Lower leg skin (tissue), 4 donors: ENCODE data around the gene EOGT. TPM values are rescaled to one million over a fixed set of nuclear protein-coding genes. Genes with fewer than 3 reads are reported as not detected.

Experiments
- DNase-seq, 2 donors: peaks; one replicate each; pipeline ENCODE4 v3.0.0-alpha.2; 2019; ENCODE audit warnings: low spot score in 2 of 2
- H3K4me3 ChIP-seq: fragments of 200-600 bp; sonication (generic); 2 replicates; pipeline ENCODE4 v1.5.1; 2017; ENCODE audit warnings: mild to moderate bottlenecking, low read depth; ENCODE audit not compliant: poor library complexity, severe bottlenecking
- POLR2A ChIP-seq, 2 donors: fragments of 450-650 bp; IDR thresholded peaks; one replicate each; pipeline ENCODE4 v1.6.1; 2016 to 2017; ENCODE audit warnings: antibody characterized with exemption in 2 of 2, mild to moderate bottlenecking in 1 of 2, moderate library complexity in 1 of 2
- WGBS, 2 donors: methylation state at CpG; one replicate each; pipeline ENCODE4 v1.1.5; 2018; 5-methylcytosine and 5-hydroxymethylcytosine counted together
- intact Hi-C: fragments of 100-400 bp; cut with DNase I; formaldehyde crosslinking; loops from one replicate; pipeline ENCODE4 v1.15.0; 2023; ENCODE audit warnings: low total_unique reads
- total RNA-seq, 4 donors: library from RNA; depleted of rRNA; stranded (reverse); fragments of >200 nt; gene quantifications; one replicate each; pipeline ENCODE4 v1.1.0, GENCODE V29; 2016
- TF ChIP-seq, protein P1 (sequence below), 3 donors: fragments of 450-650 bp; IDR thresholded peaks; one replicate each; pipeline ENCODE4 v1.5.1; 2016; ENCODE audit warnings: antibody characterized with exemption in 3 of 3, mild to moderate bottlenecking in 3 of 3, moderate library complexity in 2 of 3

EOGT gene
- total RNA-seq, 4 donors from 2014 or later = 11.3 to 22.8 (median 16.0) TPM

DNA sequence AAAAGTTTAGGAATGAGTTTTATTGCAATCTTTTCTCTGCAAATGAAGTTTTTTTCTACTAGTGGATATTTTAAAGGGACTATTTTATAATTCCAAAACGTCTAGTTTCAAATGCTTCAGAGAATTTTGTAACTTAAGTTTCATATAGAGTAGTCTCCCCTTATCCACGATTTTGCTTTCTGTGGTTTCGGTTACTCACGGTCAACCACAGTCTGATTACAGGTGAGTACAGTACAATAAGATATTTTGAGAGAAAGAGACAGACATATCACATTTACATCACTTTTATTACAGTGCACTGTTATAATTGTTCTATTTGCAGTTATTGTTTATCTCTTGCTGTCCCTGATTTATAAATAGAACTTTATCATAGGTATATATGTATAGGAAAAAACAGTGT is 7.4 kb upstream of the EOGT start:
- intact Hi-C loops = no loop called here
- no peak overlapping the region for H3K4me3 ChIP-seq
- TF ChIP-seq POLR2A (IDR thresholded peaks at IDR 0.05) = no peak
- TF ChIP-seq, protein P1, sequence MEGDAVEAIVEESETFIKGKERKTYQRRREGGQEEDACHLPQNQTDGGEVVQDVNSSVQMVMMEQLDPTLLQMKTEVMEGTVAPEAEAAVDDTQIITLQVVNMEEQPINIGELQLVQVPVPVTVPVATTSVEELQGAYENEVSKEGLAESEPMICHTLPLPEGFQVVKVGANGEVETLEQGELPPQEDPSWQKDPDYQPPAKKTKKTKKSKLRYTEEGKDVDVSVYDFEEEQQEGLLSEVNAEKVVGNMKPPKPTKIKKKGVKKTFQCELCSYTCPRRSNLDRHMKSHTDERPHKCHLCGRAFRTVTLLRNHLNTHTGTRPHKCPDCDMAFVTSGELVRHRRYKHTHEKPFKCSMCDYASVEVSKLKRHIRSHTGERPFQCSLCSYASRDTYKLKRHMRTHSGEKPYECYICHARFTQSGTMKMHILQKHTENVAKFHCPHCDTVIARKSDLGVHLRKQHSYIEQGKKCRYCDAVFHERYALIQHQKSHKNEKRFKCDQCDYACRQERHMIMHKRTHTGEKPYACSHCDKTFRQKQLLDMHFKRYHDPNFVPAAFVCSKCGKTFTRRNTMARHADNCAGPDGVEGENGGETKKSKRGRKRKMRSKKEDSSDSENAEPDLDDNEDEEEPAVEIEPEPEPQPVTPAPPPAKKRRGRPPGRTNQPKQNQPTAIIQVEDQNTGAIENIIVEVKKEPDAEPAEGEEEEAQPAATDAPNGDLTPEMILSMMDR (IDR thresholded peaks at IDR 0.05) = no peak
- 74 to 75% methylated on average over 4 of the region's 4 CpGs for WGBS, 2 donors
- DNase-seq = no peak

- no peak overlapping the region for H3K4me3 ChIP-seq
- DNase-seq = no peak
- TF ChIP-seq POLR2A (IDR thresholded peaks at IDR 0.05) = no peak
- TF ChIP-seq, protein P1 (IDR thresholded peaks at IDR 0.05) = no peak
- WGBS, 2 donors = 45 to 46% methylated on average over 2 of the region's 2 CpGs
- intact Hi-C loops = no loop called here
Observed at GRCh38 chr3:69020424-69020823, 6.9 kb upstream of the EOGT start.

DNA sequence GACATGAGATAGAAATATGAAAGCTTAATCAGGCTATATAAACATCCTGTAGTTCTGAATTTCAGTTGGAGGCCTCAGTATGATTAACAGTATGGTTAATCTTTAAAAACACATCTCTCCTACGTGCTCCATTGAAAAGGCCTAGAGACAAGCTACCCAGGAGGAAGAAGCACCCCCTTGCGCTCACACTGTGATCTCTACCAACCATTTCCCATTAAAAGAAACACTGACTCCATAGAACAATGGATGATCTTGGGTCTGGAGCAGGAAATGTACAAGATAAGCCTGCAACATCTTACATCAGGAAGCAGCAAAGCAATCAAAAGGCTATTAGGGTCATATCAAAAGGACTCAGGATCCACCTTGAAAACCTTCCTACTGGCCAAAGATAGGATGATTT is 3.4 kb upstream of the EOGT start:
- intact Hi-C loops = no loop called here
- DNase-seq = no peak
- 93 to 96% methylated on average over 2 of the region's 2 CpGs for WGBS, 2 donors

GRCh38 chr3:69016102-69016501 is 2.6 kb upstream of the EOGT start:
- TF ChIP-seq, protein P1 (IDR thresholded peaks at IDR 0.05) = no peak
- TF ChIP-seq POLR2A (IDR thresholded peaks at IDR 0.05) = no peak
- no peak for DNase-seq
- no peak overlapping the region for H3K4me3 ChIP-seq
- 96% methylated on average over 4 of the region's 4 CpGs for WGBS, 2 donors
- intact Hi-C loops = no loop called here

More for the DNA sequence above, 3.4 kb upstream of the EOGT start:
- H3K4me3 ChIP-seq = no peak overlapping the region
- no peak for TF ChIP-seq POLR2A (IDR thresholded peaks at IDR 0.05)
- TF ChIP-seq, protein P1 (IDR thresholded peaks at IDR 0.05) = no peak

GRCh38 chr3:69014022-69014580 is 617 bp upstream of the EOGT start:
- intact Hi-C loops = no loop called here
- peak overlapping the region; percentile 97 for H3K4me3 ChIP-seq
- 12% methylated on average over 11 of the region's 11 CpGs for WGBS, 2 donors
- no peak for DNase-seq
- TF ChIP-seq POLR2A (IDR thresholded peaks at IDR 0.05) = no peak
- TF ChIP-seq, protein P1 (IDR thresholded peaks at IDR 0.05) = no peak

DNA sequence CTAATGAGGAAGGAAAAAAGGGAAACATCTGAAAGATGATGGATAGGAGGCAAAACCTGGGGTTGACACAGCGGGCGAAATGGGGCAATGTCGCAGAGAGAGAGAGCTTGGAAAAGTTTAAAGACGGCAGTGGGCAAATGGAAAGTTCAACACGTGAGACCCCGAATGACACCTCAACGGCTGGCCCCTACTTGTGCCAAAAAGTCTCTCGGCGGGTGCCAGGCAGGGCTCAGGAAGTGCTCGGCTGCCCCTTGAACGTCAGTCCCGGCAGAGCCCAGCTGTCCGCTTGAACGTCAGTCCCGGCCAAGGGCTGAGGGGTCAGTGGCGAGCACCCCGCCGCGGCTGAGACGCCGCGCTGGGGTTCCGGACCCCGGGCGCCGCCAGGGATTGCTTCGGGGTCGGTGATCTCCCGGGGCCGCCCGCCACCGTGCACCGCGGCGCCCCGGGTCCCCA is 658 bp downstream of the EOGT start:
- 2 to 5% methylated on average over 15 to 16 of the region's 36 CpGs for WGBS, 2 donors
- peak; percentile 26 to 88 for DNase-seq
- intact Hi-C loops = no loop called here

More for the DNA sequence above, 658 bp downstream of the EOGT start:
- H3K4me3 ChIP-seq = peak overlapping the region; percentile 97
- TF ChIP-seq, protein P1 (IDR thresholded peaks at IDR 0.05) = no peak
- TF ChIP-seq POLR2A (IDR thresholded peaks at IDR 0.05) = no peak
